Mesenchymal stem cell (in vitro differentiated cells and primary cell): ENCODE results near the gene PCDHB1.
"Not testable (repeated sequence)": the region's sequence is repeated elsewhere in the genome, so short reads cannot be mapped to it uniquely, and the experiment has no call there.

Source experiments
- DNase-seq: peaks from one replicate; pipeline ENCODE4 v3.0.0-alpha.2; 2013
- H2AFZ ChIP-seq: one replicate; pipeline ENCODE4 v1.6.1; 2013; ENCODE audit warnings: low read depth, mild to moderate bottlenecking, control low read depth, inconsistent platforms, low read length, moderate library complexity
- H2AK5ac ChIP-seq: 2 replicates; pipeline ENCODE4 v1.6.1; 2013; ENCODE audit warnings: low read length, moderate library complexity, mild to moderate bottlenecking, inconsistent platforms; ENCODE audit not compliant: severe bottlenecking
- H2BK120ac ChIP-seq: one replicate; pipeline ENCODE4 v1.6.1; 2013; ENCODE audit warnings: low read depth, mild to moderate bottlenecking, inconsistent platforms, low read length, moderate library complexity
- H2BK12ac ChIP-seq, 2 experiments: one replicate each; pipeline ENCODE4 v1.6.1; 2013; ENCODE audit warnings: inconsistent platforms in 2 of 2, low read length in 2 of 2, mild to moderate bottlenecking in 2 of 2, moderate library complexity in 2 of 2, control low read depth in 1 of 2
- H2BK15ac ChIP-seq: one replicate; pipeline ENCODE4 v1.6.1; 2013; ENCODE audit warnings: mild to moderate bottlenecking, low read depth, inconsistent platforms; ENCODE audit not compliant: poor library complexity, severe bottlenecking
- H2BK5ac ChIP-seq: 2 replicates; pipeline ENCODE4 v1.6.1; 2013; ENCODE audit warnings: low read depth, mild to moderate bottlenecking, low read length, control low read depth, inconsistent platforms; ENCODE audit not compliant: poor library complexity, severe bottlenecking
- H3K14ac ChIP-seq, 2 experiments: one replicate each; pipeline ENCODE4 v1.6.1; 2013; ENCODE audit warnings: inconsistent platforms in 2 of 2, low read length in 2 of 2, control low read depth in 1 of 2, mild to moderate bottlenecking in 1 of 2, moderate library complexity in 1 of 2
- H3K18ac ChIP-seq, 2 experiments: one replicate each; pipeline ENCODE4 v1.6.1; 2013; ENCODE audit warnings: inconsistent platforms in 2 of 2, low read length in 2 of 2, control low read depth in 1 of 2, low read depth in 1 of 2, mild to moderate bottlenecking in 1 of 2
- H3K23ac ChIP-seq, 2 experiments: one replicate each; pipeline ENCODE4 v1.6.1; 2013; ENCODE audit warnings: inconsistent platforms in 2 of 2, low read length in 2 of 2, mild to moderate bottlenecking in 2 of 2, moderate library complexity in 2 of 2, control low read depth in 1 of 2
- H3K27ac ChIP-seq: 2 replicates; pipeline ENCODE4 v1.5.1; 2013; ENCODE audit warnings: mild to moderate bottlenecking, moderate library complexity, low read length, control low read depth, inconsistent platforms; ENCODE audit not compliant: poor library complexity, severe bottlenecking
- H3K27me3 ChIP-seq, 2 experiments: 2 replicates each; pipeline versions ENCODE4 v1.6.1 to v1.7.0; 2013; ENCODE audit warnings: low read length in 2 of 2, mild to moderate bottlenecking in 2 of 2, moderate library complexity in 2 of 2, control low read depth in 1 of 2, inconsistent platforms in 1 of 2; ENCODE audit not compliant: control insufficient read depth in 1 of 2, insufficient read depth in 1 of 2
- H3K36me3 ChIP-seq, 2 experiments: 2 replicates each; pipeline versions ENCODE4 v1.6.1 to v1.7.0; 2013; ENCODE audit warnings: low read length in 2 of 2, control low read depth in 1 of 2, inconsistent platforms in 1 of 2, low read depth in 1 of 2, mild to moderate bottlenecking in 1 of 2; ENCODE audit not compliant: insufficient read depth in 2 of 2, control insufficient read depth in 1 of 2
- H3K4ac ChIP-seq, 2 experiments: one replicate each; pipeline ENCODE4 v1.6.1; 2013; ENCODE audit warnings: inconsistent platforms in 2 of 2, low read length in 2 of 2, mild to moderate bottlenecking in 2 of 2, moderate library complexity in 2 of 2, control low read depth in 1 of 2, low read depth in 1 of 2
- H3K4me1 ChIP-seq: 2 replicates; pipeline ENCODE4 v1.6.1; 2013; ENCODE audit warnings: low read depth, low read length, control low read depth; ENCODE audit not compliant: control insufficient read depth, insufficient read depth
- H3K4me2 ChIP-seq: 2 replicates; pipeline ENCODE4 v1.6.1; 2013; ENCODE audit warnings: low read length, mild to moderate bottlenecking, inconsistent platforms; ENCODE audit not compliant: poor library complexity, severe bottlenecking
- H3K4me3 ChIP-seq, 2 experiments: 2 replicates each; pipeline versions ENCODE4 v1.5.1 to v1.7.0; 2013; ENCODE audit warnings: low read length in 2 of 2, mild to moderate bottlenecking in 2 of 2, control low read depth in 1 of 2, low read depth in 1 of 2; ENCODE audit not compliant: insufficient read depth in 1 of 2
- H3K79me1 ChIP-seq: replicated peaks from 2 replicates; pipeline ENCODE4 v1.6.1; 2013; ENCODE audit warnings: mild to moderate bottlenecking, control low read depth, low read length, inconsistent platforms; ENCODE audit not compliant: poor library complexity, severe bottlenecking
- H3K9ac ChIP-seq: 2 replicates; pipeline ENCODE4 v1.7.0; 2013; ENCODE audit warnings: mild to moderate bottlenecking, low read length, moderate library complexity
- H3K9me3 ChIP-seq: 2 replicates; pipeline ENCODE4 v1.7.0; 2013; ENCODE audit warnings: mild to moderate bottlenecking, low read length; ENCODE audit not compliant: control insufficient read depth
- H4K8ac ChIP-seq: one replicate; pipeline ENCODE4 v1.6.1; 2013; ENCODE audit warnings: inconsistent platforms, mild to moderate bottlenecking, low read length, moderate library complexity
- H4K91ac ChIP-seq: one replicate; pipeline ENCODE4 v1.6.1; 2013; ENCODE audit warnings: mild to moderate bottlenecking, low read length, inconsistent platforms
- WGBS: methylation state at CpG from one replicate; pipeline ENCODE4 v1.1.7; 2013; ENCODE audit warnings: mixed read lengths; 5-methylcytosine and 5-hydroxymethylcytosine counted together

Gene PCDHB1

GRCh38 chr5:141101059-141101458 lies 49.9 kb downstream of the PCDHB1 start:
- H3K23ac ChIP-seq, result no peak overlapping the region
- H3K27me3 ChIP-seq, result no peaks in the 10 kb centered on the region
- no peaks in the 10 kb centered on the region for H3K4me1 ChIP-seq
- no peak for DNase-seq
- WGBS, result 82% methylated on average over 20 of the region's 20 CpGs
- peak overlapping the region; percentile 66 for H3K9ac ChIP-seq
- H2AK5ac ChIP-seq, result no peak overlapping the region
- no peak overlapping the region for H2AFZ ChIP-seq
- H2BK5ac ChIP-seq, result no peak overlapping the region
- H4K8ac ChIP-seq, result no peak overlapping the region
- H3K79me1 ChIP-seq, result peaks cover 16% of the 10 kb centered on the region
- no peak overlapping the region for H2BK12ac ChIP-seq
- no peak overlapping the region for H4K91ac ChIP-seq
- no peak overlapping the region for H2BK15ac ChIP-seq
- no peak overlapping the region for H3K27ac ChIP-seq
- H3K36me3 ChIP-seq, result peaks cover 0 to 33% of the 10 kb centered on the region in 2 experiments
- no peak overlapping the region for H3K14ac ChIP-seq
- no peak overlapping the region for H3K18ac ChIP-seq
- peak overlapping the region in 1 of 2 experiments; percentile 50 for H3K4me3 ChIP-seq
- H3K4ac ChIP-seq, result no peak overlapping the region
- no peak overlapping the region for H2BK120ac ChIP-seq
- H3K4me2 ChIP-seq, result no peak overlapping the region
- H3K9me3 ChIP-seq, result peaks cover 26% of the 10 kb centered on the region

GRCh38 chr5:141102070-141102469 lies 50.9 kb downstream of the PCDHB1 start:
- not testable (repeated sequence) for H2BK5ac ChIP-seq, H4K91ac ChIP-seq, DNase-seq, H3K4me1 ChIP-seq, H2AK5ac ChIP-seq, H3K27me3 ChIP-seq, H3K14ac ChIP-seq, H2BK120ac ChIP-seq, H3K27ac ChIP-seq, H3K9ac ChIP-seq, H3K23ac ChIP-seq, H3K4me2 ChIP-seq, H3K18ac ChIP-seq, H4K8ac ChIP-seq, H3K4ac ChIP-seq, H3K4me3 ChIP-seq, H2BK15ac ChIP-seq, H2BK12ac ChIP-seq, H2AFZ ChIP-seq
- Histone ChIP-seq H3K9me3 (peaks cover 26% of the 10 kb centered on the region), H3K79me1 (peaks cover 16% of the 10 kb centered on the region), H3K36me3 (peaks cover 0 to 26% of the 10 kb centered on the region in 2 experiments)
- 99% methylated on average over 17 of the region's 39 CpGs for WGBS

- not testable (repeated sequence) for H3K4me3 ChIP-seq, H2BK5ac ChIP-seq, H3K27me3 ChIP-seq, H3K27ac ChIP-seq, H2AFZ ChIP-seq, H2BK15ac ChIP-seq, H2BK120ac ChIP-seq, H3K4me2 ChIP-seq, H3K23ac ChIP-seq, H3K9ac ChIP-seq, H3K4ac ChIP-seq, H4K91ac ChIP-seq, H2AK5ac ChIP-seq, H4K8ac ChIP-seq, H2BK12ac ChIP-seq, H3K18ac ChIP-seq, H3K4me1 ChIP-seq, H3K14ac ChIP-seq, DNase-seq
- Histone ChIP-seq H3K9me3 (peaks cover 30% of the 10 kb centered on the region), H3K36me3 (peaks cover 0 to 26% of the 10 kb centered on the region in 2 experiments), H3K79me1 (peaks cover 17% of the 10 kb centered on the region)
- WGBS, result 100% methylated on average over 13 of the region's 38 CpGs
These were observed 51.3 kb downstream of the PCDHB1 start for GRCh38 chr5:141102471-141102870.

GRCh38 chr5:141105350-141105749 lies 54.2 kb downstream of the PCDHB1 start:
- no peak overlapping the region for H3K27ac ChIP-seq

More at GRCh38 chr5:141105350-141105749, 54.2 kb downstream of the PCDHB1 start:
- Histone ChIP-seq H2BK5ac (no peak overlapping the region), H2AK5ac (no peak overlapping the region), H4K8ac (no peak overlapping the region), H3K79me1 (peaks cover 20% of the 10 kb centered on the region), H3K9me3 (peaks cover 51% of the 10 kb centered on the region), H4K91ac (no peak overlapping the region), H3K23ac (no peak overlapping the region), H3K9ac (no peak overlapping the region), H2BK15ac (no peak overlapping the region), H2AFZ (no peak overlapping the region), H3K36me3 (peaks cover 0 to 23% of the 10 kb centered on the region in 2 experiments), H2BK120ac (no peak overlapping the region), H3K4me2 (no peak overlapping the region), H3K18ac (no peak overlapping the region), H2BK12ac (no peak overlapping the region), H3K27me3 (no peaks in the 10 kb centered on the region), H3K4ac (no peak overlapping the region), H3K4me3 (no peak overlapping the region), H3K14ac (no peak overlapping the region), H3K4me1 (no peaks in the 10 kb centered on the region)
- WGBS, result 83% methylated on average over 1 of the region's 2 CpGs
- no peak for DNase-seq
